Stomach (tissue), 4 donors: ENCODE measurements around the gene TBX10.

Experiments used
- CTCF ChIP-seq, 7 experiments: fragments of 450-650 bp in 4 of 7; fragments of 200-600 bp in 3 of 7; sonication (generic) in 3 of 7; IDR thresholded peaks; one replicate each; pipeline ENCODE4 v1.5.1; 2016 to 2019; ENCODE audit warnings: antibody characterized with exemption in 7 of 7, control low read depth in 2 of 7, mild to moderate bottlenecking in 1 of 7
- POLR2A ChIP-seq, 4 donors: fragments of 450-650 bp; IDR thresholded peaks; one replicate each; pipeline ENCODE4 v1.6.1; 2016; ENCODE audit warnings: antibody characterized with exemption in 4 of 4, control low read depth in 2 of 4, mild to moderate bottlenecking in 1 of 4, moderate library complexity in 1 of 4

GRCh38 chr11:67689178-67689577 is 49.6 kb upstream of the TBX10 start:
- no peak for TF ChIP-seq CTCF (IDR thresholded peaks at IDR 0.05)
- no peak for TF ChIP-seq POLR2A (IDR thresholded peaks at IDR 0.05)
